ENCODE results near the gene VWA5A.

Gene VWA5A

DNA sequence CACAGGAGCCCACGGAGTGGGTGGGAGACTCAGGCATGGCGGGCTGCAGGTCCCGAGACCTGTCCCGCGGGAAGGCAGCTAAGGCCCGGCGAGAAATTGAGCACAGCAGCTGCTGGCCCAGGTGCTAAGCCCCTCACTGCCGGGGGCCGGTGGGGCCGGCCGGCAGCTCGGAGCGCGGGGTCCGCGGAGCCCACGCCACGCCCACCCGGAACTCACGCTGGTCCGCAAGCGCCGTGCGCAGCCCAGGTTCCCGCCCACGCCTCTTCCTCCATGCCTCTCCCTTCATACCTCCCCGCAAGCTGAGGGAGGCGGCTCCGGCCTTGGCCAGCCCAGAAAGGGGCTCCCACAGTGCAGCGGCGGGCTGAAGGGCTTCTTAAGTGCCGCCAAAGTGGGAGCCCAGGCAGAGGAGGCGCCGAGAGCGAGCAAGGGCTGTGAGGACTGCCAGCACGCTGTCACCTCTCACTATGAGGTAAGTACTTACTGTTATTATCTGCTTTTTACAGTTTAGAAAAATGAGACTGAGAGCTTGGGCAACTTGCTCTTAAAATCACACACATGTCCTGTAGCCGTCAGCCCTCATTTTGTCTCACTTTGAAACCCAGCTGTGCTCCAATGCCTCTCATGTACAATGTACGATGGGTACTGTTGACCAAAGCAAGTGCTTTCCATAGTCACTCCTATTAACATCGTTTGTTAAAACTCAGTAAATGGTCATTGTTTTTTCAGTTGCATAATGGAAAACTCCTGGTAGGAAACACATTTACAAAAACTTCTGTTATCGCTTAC, 55.7 kb downstream of the VWA5A start:
- no peak for DNase-seq (ENCODE audit: low read depth in 2 of 2)

DNA sequence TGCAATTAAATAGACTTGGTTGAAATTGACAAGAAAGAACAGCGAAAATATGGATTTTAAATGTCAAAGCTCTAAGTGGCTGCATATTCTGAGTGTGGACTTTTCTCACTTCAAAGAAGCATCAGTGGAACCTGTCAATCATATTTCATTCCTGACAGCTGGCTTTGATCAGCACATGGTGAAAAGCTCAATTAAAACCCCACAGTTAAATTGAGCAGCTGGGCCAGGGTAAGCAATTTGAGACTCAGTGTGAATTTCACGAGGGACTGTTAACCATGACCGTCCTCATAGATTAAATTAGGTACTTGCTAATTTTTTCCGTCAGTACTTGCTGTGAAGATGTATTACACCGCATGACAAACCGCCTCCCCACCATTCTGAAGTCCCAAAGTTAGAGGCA, 56.9 kb downstream of the VWA5A start:
- no peak for DNase-seq (ENCODE audit: low read depth in 2 of 2)

GRCh38 chr11:124172599-124172998, 57.3 kb downstream of the VWA5A start:
- no peak for DNase-seq (ENCODE audit: low read depth in 2 of 2)

- no peak for DNase-seq (ENCODE audit: low read depth in 2 of 2)
These were observed 58.8 kb downstream of the VWA5A start for GRCh38 chr11:124174001-124174583.

GRCh38 chr11:124176925-124177715, 61.9 kb downstream of the VWA5A start:
- DNase-seq (ENCODE audit: low read depth in 2 of 2): no peak

GRCh38 chr11:124179310-124179709, 64.1 kb downstream of the VWA5A start:
- DNase-seq (ENCODE audit: low read depth in 2 of 2): no peak

DNA sequence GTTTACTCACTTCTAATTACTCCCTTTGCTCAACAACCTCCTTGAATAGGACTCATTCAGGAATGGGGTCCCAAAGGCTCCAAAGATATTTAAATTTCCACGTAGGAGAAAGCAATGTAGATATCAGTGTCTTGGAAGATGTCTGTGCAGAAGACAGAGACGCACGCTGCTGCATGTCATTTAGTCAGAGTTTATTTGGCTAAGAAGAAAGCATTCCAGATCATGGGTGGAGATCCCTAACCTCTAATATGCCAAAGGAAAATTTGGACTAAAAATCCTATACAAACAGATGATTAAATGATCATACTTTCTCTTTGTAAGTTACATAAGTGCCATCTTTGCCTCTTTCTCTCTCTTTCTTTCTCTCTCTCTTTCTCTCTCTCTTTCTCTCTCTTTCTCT, 67.8 kb downstream of the VWA5A start, which contains the start of gene OR10D3:
Gene OR10D3, plus strand, starts transcription at position 278 of the 400 bp plus-strand sequence. CDS start 1,925 bp downstream, outside the sequence.
- no peak for DNase-seq (ENCODE audit: low read depth in 2 of 2)

DNA sequence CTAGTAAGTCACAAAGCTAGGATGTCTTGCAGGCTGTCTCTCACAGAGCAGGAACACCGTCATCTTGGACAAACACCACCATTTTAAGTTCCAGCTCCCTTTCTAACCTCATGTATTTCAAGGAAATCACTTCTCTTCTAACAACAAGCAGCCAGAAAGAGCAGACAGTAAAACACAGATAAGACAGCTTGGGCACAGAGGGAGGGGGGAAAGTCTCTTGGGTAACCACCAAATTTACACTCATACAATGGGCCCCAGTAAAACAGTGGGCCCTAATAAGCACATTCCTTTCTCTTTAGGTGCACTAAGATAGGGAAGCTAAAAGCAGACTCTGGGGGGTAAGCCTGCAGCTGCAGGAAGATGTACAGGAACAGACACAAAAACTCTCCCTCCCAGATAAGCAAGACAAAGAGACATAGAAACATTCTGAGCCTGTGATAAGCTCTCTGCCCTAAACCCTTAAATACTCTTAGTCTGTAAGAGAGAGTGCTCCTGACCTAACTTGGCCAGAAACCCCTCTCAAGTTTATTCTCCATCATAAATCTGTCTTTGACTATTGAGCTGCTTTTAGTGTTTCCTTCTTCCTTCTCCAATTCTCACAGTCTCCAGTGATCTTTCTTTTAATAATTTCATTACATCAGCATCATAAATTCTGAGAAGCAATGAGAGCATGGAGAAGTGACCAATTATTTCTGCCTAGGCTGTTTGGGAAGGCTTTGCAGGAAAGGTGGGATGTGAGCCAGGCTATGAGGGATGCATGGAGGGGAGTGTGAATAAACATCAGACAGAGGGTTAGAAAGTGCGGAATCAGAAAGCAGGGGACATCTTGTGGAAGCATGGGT, 75.3 kb downstream of the VWA5A start:
- no peak for DNase-seq (ENCODE audit: low read depth in 2 of 2)

DNA sequence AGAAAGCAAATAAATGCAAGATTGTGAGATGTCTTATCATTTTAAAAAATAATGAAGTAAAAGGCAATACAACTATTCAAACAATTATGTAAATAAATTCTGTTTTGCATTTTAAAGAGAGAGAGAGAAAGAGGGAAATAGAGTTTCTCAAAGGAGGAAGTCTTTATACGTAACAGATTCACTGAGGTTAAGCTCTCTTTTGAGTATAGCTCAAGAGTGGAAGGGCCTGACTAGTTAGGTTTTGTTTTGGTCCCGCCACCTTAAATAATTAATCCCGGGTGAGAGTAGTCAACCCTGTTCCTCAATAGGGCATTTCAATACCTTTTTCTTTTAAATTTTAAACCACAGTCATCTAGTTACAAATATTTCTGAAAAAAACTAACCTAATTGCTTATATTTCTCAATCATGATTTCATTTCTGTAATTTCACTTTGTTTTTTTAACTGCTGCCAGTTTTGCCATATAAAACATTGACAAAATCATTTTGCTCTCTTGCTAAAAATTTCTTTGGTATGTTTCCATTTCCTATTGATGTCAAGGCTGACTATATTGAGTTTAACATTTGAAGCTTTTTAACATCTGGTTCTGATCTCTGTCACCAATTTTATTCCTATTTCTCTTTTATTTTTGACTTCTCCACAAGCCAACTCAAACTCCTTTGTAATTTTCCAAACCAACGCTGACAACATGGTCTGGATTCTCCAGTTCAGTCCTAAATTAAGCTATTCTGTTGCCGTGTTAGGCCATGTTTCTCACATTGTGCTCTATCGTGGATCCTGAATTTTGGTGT, 78.2 kb downstream of the VWA5A start:
- DNase-seq (ENCODE audit: low read depth in 2 of 2): no peak

- no peak for DNase-seq (ENCODE audit: low read depth in 2 of 2)
These were observed 79.3 kb downstream of the VWA5A start for GRCh38 chr11:124194293-124195188.

GRCh38 chr11:124195189-124195734, 80.0 kb downstream of the VWA5A start:
- no peak for DNase-seq (ENCODE audit: low read depth in 2 of 2)
